ENCODE data around the gene DUS1L. TPM values are rescaled to one million over a fixed set of nuclear protein-coding genes. Genes with fewer than 3 reads are reported as not detected.
A peak's percentile ranks its signal among the peaks of the same experiment; 100 is the strongest.

DUS1L gene
- total RNA-seq, 2 experiments from 2014 or later: 175 to 190 TPM

DNA sequence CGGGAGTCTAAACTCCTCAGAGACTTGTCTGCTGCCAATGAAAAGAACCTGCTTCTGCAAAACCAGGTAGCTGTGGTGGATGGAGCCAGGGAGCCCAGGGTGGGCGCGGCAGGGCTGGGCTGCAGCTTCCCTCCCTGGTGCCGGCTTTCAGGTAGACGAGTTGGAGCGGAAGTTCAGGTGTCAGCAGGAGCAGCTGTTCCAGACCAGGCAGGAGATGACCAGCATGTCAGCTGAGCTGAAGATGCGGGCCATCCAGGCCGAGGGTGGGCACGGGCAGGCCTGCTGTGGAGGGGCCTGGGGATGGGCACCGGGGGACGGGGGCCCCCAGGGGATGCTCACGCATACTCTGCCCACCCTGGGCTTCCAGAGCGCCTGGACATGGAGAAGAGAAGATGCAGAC, 37.4 kb downstream of the DUS1L start:
- Mint-ChIP-seq H3K4me1 (peaks cover 11% of the 10 kb centered on the region), H3K4me3 (no peak overlapping the region), H3K27ac (no peak overlapping the region), H3K27me3 (no peaks in the 10 kb centered on the region), H3K9me3 (no peaks in the 10 kb centered on the region), H3K36me3 (peaks cover 1% of the 10 kb centered on the region)
- DNase-seq: no peak

DNA sequence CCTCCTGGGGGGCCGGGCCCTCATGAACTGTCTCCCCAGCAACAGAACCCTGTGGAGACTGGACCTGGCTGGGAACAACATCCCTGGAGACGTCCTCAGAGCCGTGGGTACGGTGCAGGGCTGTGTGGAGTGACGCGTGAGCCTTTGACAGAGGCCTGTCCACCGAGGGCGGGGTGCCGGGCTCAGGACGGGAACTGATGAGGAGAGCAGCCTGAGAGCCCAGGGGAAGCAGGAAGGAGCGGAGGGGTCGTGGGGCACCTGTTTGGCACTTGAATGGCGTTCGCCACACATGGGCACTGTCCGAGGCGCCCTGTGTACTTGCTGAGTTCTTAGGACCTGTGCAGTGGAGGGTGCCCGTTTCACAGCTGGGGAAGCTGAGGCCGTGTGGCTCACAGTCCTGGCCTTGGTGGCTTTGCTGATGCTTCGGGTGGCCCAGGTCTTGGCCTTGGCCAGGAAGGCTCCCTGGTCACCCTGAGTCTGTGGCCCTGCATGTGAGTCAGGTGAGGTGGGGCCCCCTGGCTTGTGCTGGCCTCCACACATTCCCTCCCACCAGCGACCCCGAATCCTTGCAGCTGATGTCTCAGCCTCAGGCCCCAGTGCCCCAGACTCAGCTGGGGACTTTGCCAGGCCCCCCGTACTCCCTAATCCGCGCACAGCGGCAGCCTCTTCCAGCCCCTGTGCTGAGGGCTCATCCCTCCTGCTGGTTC, 40.0 kb downstream of the DUS1L start:
- peaks cover 1% of the 10 kb centered on the region for H3K36me3 Mint-ChIP-seq
- H3K4me1 Mint-ChIP-seq: peaks cover 14% of the 10 kb centered on the region
- no peak overlapping the region for H3K4me3 Mint-ChIP-seq
- H3K9me3 Mint-ChIP-seq: no peaks in the 10 kb centered on the region
- H3K27me3 Mint-ChIP-seq: no peaks in the 10 kb centered on the region
- DNase-seq: no peak
- H3K27ac Mint-ChIP-seq: no peak overlapping the region

DNA sequence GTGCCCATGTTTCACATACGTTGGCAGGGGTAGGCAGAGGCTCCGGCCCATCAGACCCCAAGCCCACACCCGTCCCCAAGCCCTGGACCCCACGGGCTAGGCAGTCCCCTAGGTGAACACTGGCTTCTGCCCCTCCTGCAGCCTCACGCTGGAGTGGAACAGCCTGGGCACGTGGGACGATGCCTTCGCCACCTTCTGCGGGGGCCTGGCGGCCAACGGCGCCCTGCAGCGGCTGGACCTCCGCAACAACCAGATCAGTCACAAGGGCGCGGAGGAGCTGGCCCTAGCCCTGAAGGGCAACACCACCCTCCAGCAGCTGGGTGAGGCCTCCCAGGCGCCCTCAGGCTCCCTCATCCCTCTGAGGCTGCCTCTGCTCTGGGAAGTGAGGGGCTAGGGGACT, 40.7 kb downstream of the DUS1L start:
- DNase-seq: no peak
- no peak overlapping the region for H3K27ac Mint-ChIP-seq
- H3K36me3 Mint-ChIP-seq: peaks cover 1% of the 10 kb centered on the region
- no peak overlapping the region for H3K4me3 Mint-ChIP-seq
- no peaks in the 10 kb centered on the region for H3K27me3 Mint-ChIP-seq
- H3K4me1 Mint-ChIP-seq: peaks cover 13% of the 10 kb centered on the region
- H3K9me3 Mint-ChIP-seq: no peaks in the 10 kb centered on the region

DNA sequence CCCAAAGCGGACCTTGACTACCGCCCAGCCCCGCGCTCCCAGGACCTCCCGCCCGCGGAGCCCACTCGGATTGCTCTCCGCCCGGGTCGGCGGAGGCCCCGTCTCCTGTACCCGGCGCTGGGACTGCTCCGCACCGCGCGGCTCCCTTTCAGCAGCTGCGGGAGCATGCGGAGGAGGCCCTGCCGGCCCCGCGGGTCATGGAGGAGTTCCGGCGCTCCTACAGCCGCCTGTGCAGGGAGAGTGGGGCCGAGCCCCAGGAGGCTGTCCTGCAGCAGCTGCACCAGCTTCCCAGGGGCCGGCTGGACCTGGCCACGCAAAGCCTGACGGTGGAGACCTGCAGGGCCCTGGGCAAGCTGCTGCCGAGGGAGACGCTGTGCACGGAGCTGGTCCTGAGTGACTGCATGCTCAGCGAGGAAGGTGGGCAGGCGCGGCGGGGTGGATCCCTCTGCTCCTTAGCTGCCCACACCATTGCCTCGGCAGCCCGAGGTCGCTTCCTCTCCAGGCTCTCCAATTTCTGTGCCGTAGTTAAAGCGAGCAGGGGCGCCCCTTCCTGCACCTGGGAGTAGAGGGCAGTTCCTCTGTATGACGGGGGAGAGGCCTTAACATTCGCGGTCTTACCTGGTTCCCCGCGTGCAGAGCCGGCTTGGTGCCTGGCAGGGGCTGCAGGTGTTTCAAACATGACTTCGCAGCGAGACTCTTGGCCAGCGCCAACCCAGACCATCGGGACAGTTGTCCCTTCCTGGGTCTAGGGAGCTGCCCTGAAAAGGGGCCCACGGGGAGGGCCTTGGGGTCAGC, 42.0 kb downstream of the DUS1L start:
- Mint-ChIP-seq H3K36me3 (peaks cover 1% of the 10 kb centered on the region), H3K4me1 (peaks cover 11% of the 10 kb centered on the region), H3K4me3 (peak overlapping the region; percentile 82), H3K27ac (no peak overlapping the region), H3K27me3 (no peaks in the 10 kb centered on the region), H3K9me3 (no peaks in the 10 kb centered on the region)
- DNase-seq: peak; percentile 36

DNA sequence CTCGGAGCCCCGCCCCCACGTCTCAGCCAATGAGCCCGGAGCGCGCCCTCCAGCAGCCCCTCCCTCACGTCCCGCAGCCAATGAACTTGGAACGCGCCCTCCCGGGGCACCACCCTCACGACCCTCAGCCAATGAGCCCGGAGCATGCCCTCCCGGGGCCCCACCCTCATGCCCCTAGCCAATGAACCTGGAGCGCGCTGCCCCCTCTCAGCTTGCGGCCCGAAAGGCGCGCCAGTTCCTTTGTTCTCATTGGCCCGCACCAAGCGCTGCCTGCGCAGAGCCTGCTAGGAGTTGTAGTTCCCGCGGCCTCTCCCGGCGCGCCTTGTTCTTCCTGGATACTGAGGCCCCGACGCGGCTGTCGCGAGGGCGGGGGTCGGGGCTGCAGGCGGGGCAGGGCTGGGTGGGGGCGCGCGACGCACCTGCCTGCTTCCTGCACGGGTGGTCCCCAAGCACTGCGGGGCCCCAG, 42.6 kb downstream of the DUS1L start, which contains the start of gene LRRC45:
TSS of gene LRRC45 (plus strand) at position 325 of the 466 bp plus-strand sequence. CDS start 339 bp downstream, outside the sequence.
- Mint-ChIP-seq H3K4me3 (peak within 1 kb of the TSS; percentile 89), H3K4me1 (peaks cover 11% of the 10 kb centered on the region), H3K9me3 (no peaks in the 10 kb centered on the region), H3K27me3 (no peaks in the 10 kb centered on the region), H3K36me3 (peaks cover 1% of the 10 kb centered on the region), H3K27ac (peak within 1 kb of the TSS; percentile 81)
- peak; percentile 100 for DNase-seq

DNA sequence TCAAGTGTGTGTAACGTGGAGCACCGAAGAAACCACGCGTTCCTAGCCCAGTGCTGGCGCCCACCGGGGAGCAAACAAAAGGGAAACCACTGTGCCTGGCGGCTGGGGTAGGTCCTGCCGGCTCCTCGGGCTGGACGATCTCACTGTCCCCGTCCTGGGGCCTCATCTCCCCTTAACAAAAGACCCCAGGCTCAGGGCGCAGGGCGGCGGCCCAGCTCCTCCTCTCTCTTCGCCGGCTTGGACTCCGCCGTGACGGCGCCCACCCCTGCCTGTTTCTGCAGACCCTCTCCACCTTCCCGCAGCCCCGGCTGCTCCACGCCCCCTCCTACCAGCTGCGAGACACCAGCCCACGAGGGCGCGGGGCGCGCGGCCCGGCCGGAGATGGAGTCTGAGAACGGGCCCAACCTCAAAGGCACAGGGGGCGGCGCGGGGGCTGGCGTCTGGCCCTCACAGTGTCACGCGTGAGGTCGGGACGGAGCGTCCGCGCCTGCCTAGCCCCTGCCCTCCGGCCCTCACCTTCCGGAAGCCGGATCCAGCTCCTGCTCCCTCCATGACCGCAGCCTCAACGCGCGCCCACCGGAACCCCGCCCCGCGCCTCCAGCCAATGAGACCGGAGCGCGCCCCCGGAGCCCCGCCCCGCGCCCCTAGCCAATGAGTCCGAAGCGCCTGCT, 43.2 kb downstream of the DUS1L start, which contains the start of gene CENPX:
TSS of gene CENPX (minus strand) at position 569 of the 671 bp plus-strand sequence. CDS start at position 552, 17 bp downstream.
- Mint-ChIP-seq H3K27ac (peak within 1 kb of the TSS; percentile 81), H3K36me3 (peaks cover 1% of the 10 kb centered on the region), H3K9me3 (no peaks in the 10 kb centered on the region), H3K4me1 (peaks cover 11% of the 10 kb centered on the region), H3K4me3 (peak within 1 kb of the TSS; percentile 89), H3K27me3 (no peaks in the 10 kb centered on the region)
- peak; percentile 27 for DNase-seq

DNA sequence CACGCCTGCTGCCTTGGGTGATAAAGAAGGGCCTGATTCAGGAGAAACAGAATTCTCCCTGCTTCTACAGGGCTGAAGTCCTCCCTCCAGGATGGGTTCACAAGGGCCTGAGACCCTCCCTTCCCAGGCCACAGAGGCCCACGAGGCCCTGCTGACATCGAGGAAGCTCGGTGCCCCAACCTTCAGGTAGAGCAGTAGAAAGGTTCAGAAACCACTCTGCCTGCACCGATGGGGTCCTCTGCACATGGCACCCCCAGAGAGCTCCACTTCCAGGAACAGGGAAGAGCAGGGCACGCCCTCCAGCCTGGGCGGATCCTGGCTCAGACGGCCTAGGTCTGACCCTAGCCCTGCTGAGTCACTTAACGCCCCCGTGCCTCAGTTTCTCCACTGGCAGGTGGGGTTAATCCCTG, 43.7 kb downstream of the DUS1L start:
- Mint-ChIP-seq H3K27ac (peak overlapping the region; percentile 81), H3K4me3 (peak overlapping the region; percentile 89), H3K4me1 (peaks cover 11% of the 10 kb centered on the region), H3K9me3 (no peaks in the 10 kb centered on the region), H3K36me3 (peaks cover 1% of the 10 kb centered on the region), H3K27me3 (no peaks in the 10 kb centered on the region)
- no peak for DNase-seq

DNA sequence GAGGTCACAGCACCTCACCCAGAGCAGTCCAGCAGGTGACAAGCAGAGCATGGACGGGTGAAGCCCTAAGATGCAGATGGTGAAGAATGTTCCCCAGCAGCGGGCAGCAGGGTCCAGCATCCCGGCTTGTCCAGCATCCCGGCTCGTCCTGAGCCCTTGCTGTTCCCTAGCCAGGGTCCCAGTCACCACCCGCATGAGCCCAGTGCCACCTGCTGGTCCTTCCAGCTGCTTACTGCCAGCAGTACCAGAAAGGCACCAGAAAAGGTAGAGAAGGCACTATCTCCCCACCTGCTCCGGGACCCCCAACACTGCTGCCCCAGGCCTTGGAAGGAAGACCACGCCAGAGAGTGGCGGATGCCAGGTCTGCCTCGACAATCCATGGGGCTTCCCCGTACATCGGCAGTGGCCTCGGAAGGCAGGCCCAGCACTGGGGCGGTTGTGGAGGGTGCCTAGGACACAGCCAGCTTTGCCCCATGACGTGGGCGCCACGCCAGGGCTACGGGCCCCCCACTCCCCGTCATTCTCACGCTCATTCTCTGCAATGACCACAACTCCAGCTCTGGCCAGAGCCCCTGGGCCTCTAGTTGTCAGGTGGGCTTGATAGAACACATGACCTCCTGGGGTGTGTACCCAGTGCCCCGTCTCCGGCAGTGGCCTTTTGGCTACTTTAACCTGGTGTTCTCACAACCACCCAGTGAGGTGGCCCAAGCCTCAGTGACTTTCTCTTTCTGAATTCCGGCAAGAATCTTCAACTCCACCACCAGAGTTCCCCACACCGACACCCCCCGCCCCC, 44.3 kb downstream of the DUS1L start:
- Mint-ChIP-seq H3K4me3 (peak overlapping the region; percentile 89), H3K27ac (peak overlapping the region; percentile 81), H3K36me3 (peaks cover 1% of the 10 kb centered on the region), H3K9me3 (no peaks in the 10 kb centered on the region), H3K4me1 (peaks cover 11% of the 10 kb centered on the region), H3K27me3 (no peaks in the 10 kb centered on the region)
- peak; percentile 57 for DNase-seq

DNA sequence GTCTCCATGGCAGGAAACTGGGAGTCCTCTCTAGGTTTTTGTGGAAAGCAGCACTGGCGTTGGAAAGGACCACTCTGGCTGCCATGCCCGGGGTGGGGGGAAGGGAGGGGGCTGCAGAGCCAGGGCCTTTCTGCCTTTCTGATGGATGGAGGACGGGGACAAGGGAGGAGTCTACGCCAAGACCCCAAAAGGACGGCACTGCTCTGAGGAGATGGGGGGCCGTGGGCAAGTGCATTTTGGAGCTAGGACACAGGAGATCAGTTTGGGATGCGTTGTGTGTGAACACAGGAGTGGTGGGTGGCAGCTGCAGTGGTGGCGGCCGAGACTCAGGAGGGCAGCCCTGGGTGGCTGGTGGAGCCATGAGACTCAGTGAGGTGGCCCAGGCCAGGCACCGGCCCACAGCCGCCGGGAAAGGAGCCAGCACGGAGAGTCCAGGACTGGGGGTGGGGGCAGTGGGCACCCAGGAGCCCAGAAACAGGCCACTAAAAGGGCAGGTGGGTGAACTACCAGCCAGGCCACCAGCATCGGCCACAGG, 45.0 kb downstream of the DUS1L start:
- Mint-ChIP-seq H3K4me3 (peak overlapping the region; percentile 22), H3K27me3 (no peaks in the 10 kb centered on the region), H3K36me3 (peaks cover 1% of the 10 kb centered on the region), H3K9me3 (no peaks in the 10 kb centered on the region), H3K27ac (no peak overlapping the region), H3K4me1 (peaks cover 11% of the 10 kb centered on the region)
- DNase-seq: no peak

DNA sequence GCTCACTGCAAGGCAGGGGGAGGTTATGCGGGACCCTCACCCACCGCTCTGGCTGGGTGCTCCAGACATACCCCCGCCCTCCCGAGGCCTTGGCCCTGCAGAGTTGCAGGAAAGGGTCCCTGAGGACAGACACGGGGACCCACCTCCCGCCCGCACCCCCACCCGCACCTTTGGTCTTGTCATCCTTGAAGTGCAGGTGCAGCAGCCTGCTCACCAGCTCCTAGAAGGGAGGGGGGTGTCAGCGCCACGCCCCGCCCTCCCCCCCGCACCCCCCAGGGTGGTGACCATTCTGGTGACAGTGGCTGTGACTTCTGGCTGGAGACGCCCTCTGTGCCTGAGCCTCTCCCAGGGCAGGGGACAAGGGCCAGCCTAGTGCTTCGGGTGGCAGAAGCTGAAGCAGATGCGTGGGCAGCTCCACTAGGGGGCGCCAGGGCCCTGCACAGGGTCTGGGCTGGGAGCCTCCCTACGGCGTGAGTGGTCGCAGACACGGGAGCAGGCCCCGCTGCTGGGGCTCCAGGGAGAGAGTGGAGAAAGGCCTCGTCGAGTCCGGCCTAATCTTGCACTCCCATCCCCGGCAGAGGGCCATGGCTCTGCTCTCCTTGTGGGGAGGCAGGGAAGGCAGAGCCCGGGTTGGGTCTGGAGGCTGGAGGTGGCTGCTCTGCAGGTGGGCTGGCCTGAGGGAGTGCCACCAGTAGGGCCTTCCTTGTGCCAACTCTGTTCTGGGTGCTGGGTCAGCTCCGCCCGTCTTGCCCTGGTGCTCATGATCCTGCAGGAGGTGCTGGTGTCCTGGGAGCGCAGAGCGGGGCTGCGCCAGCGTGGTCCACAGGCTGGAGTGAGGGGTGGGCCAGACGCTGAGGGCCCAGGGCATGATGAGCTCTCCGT, 45.7 kb downstream of the DUS1L start:
- H3K27ac Mint-ChIP-seq: no peak overlapping the region
- DNase-seq: peak; percentile 78
- no peak overlapping the region for H3K4me3 Mint-ChIP-seq
- H3K36me3 Mint-ChIP-seq: no peaks in the 10 kb centered on the region
- H3K9me3 Mint-ChIP-seq: no peaks in the 10 kb centered on the region
- peaks cover 11% of the 10 kb centered on the region for H3K4me1 Mint-ChIP-seq
- no peaks in the 10 kb centered on the region for H3K27me3 Mint-ChIP-seq

DNA sequence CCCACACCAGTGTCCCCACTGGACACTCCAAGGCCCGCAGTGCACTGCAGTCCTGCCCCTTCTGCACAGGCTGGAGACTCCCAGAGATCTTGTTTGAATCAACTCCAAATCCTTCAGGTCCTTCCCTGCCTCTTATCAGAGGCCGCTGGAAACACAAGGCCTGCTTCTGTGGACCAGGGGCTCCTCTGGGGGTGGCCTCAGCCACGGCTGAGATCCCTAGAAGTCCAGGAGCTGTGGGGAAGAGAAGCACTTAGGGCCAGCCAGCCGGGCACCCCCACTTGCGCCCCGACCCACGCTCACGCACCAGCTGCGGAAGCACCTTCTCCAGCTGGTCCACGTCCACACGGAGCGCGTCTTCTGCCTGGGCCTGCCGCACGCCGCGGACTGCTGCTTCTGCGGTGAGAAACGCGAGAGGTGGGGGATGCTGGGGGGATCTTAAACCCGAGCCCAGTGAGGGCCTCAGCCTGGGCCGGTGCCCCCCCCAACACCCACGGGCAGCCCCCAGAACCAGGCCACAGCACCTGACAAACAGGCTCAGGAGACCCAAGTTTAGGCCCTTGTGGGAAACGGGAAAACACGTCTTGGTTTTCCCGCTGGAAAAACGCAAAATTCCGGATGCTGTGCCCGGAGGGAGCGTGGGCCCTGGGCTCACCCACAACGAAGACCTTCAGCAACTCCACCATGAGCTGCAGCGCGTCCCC, 46.5 kb downstream of the DUS1L start:
- Mint-ChIP-seq H3K27me3 (no peaks in the 10 kb centered on the region), H3K4me1 (peaks cover 10% of the 10 kb centered on the region), H3K36me3 (no peaks in the 10 kb centered on the region), H3K27ac (no peak overlapping the region), H3K9me3 (no peaks in the 10 kb centered on the region), H3K4me3 (no peak overlapping the region)
- no peak for DNase-seq

DNA sequence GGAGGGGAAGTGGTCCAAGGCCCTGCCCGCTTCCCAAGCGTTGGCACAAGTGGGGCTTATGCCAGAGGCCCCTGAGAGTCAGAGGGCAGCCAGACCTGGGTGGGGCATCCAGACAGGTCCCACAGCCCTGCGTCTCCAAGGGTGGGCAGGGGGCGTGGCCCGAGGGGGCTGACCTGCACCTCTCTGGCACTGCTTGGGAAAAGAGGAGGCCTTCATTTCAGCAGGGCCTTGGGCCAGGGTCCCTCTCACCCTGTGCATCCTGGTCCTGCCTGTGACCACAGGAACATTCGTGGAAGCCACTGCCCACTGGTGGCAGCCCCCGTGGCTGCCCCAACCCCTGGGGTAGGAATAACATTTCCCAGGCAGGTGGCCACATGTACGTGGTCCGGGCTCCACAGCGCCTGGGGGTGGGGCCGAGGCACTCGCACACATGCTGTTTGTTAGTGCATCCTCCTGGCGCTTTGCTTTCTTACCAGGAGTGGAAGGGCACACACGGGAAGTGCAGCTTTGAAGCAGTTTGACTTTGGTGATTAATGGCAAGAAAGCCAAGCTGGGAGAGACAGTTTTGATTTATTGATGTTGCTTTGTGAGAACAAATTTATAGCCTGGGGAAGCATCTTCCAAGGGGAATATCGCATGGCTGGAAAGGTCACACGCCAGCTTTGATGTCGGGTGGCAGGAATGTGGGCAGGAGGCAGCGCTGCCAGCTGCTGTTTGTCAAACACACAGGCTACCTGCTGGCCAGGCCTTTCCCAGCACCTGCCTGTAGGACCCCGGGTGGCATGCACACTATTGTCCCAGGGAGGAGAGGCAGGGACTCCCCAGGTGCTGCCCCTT, 47.2 kb downstream of the DUS1L start:
- Mint-ChIP-seq H3K4me3 (no peak overlapping the region), H3K27me3 (no peaks in the 10 kb centered on the region), H3K36me3 (no peaks in the 10 kb centered on the region), H3K4me1 (peaks cover 5% of the 10 kb centered on the region), H3K27ac (no peak overlapping the region), H3K9me3 (no peaks in the 10 kb centered on the region)
- no peak for DNase-seq

All from activated naive CD8-positive, alpha-beta T cell treated with anti-CD3 and anti-CD28 coated beads for 36 hours (primary cell).